ENCODE results near the gene NAT10. TPM values are rescaled to one million over a fixed set of nuclear protein-coding genes. Genes with fewer than 3 reads are reported as not detected.

The NAT10 gene
- total RNA-seq, 1 experiment from 2014 or later, result 91.4 TPM

GRCh38 chr11:34111722-34112270 lies 6.4 kb downstream of the NAT10 start:
- DNase-seq, result no peak
- Histone ChIP-seq H3K36me3 (ENCODE audit: control insufficient read depth, insufficient read depth, low read length) (peaks cover 4% of the 10 kb centered on the region), H3K4me3 (ENCODE audit: low read depth, low read length) (no peak overlapping the region), H3K4me1 (no peaks in the 10 kb centered on the region), H3K27me3 (replicated peaks; ENCODE audit: control insufficient read depth, insufficient read depth, low read length) (no peaks in the 10 kb centered on the region), H3K9me3 (no peaks in the 10 kb centered on the region)
- Mint-ChIP-seq H3K4me3 (ENCODE audit: unreplicated experiment) (no peak overlapping the region), H3K36me3 (ENCODE audit: insufficient read depth, unreplicated experiment) (peaks cover 93% of the 10 kb centered on the region), H3K27ac (ENCODE audit: unreplicated experiment) (no peak overlapping the region), H3K4me1 (ENCODE audit: low read depth, unreplicated experiment) (peaks cover 6% of the 10 kb centered on the region), H3K9me3 (ENCODE audit: unreplicated experiment) (no peaks in the 10 kb centered on the region), H3K27me3 (ENCODE audit: insufficient read depth, unreplicated experiment) (no peaks in the 10 kb centered on the region)
- ChIA-PET CTCF (no interaction called here), POLR2A (no interaction called here)
- no peak for TF ChIP-seq CTCF (IDR thresholded peaks at IDR 0.05; ENCODE audit: insufficient read depth in 1 of 2, low read depth in 1 of 2, low read length in 1 of 2, severe bottlenecking in 1 of 2, unreplicated experiment in 1 of 2)
- no TSS peak for BruUV-seq (replicated peaks)
- intact Hi-C loops (cut with micrococcal nuclease; ENCODE audit: unreplicated experiment), result no loop called here

- BruUV-seq (replicated peaks), result no TSS peak
- Mint-ChIP-seq H3K9me3 (ENCODE audit: unreplicated experiment) (no peaks in the 10 kb centered on the region), H3K27ac (ENCODE audit: unreplicated experiment) (no peak overlapping the region), H3K36me3 (ENCODE audit: insufficient read depth, unreplicated experiment) (peaks cover 98% of the 10 kb centered on the region), H3K4me1 (ENCODE audit: low read depth, unreplicated experiment) (peaks cover 6% of the 10 kb centered on the region), H3K27me3 (ENCODE audit: insufficient read depth, unreplicated experiment) (no peaks in the 10 kb centered on the region), H3K4me3 (ENCODE audit: unreplicated experiment) (no peak overlapping the region)
- intact Hi-C loops (cut with micrococcal nuclease; ENCODE audit: unreplicated experiment), result no loop called here
- no peak for DNase-seq
- TF ChIP-seq CTCF (IDR thresholded peaks at IDR 0.05; ENCODE audit: insufficient read depth in 1 of 2, low read depth in 1 of 2, low read length in 1 of 2, severe bottlenecking in 1 of 2, unreplicated experiment in 1 of 2), result no peak
- H3K36me3 ChIP-seq (ENCODE audit: control insufficient read depth, insufficient read depth, low read length), result peaks cover 8% of the 10 kb centered on the region
- H3K27me3 ChIP-seq (replicated peaks; ENCODE audit: control insufficient read depth, insufficient read depth, low read length), result no peaks in the 10 kb centered on the region
- no peak overlapping the region for H3K4me3 ChIP-seq (ENCODE audit: low read depth, low read length)
- POLR2A ChIA-PET, result no interaction called here
- CTCF ChIA-PET, result no interaction called here
- no peaks in the 10 kb centered on the region for H3K4me1 ChIP-seq
- no peaks in the 10 kb centered on the region for H3K9me3 ChIP-seq
Observed at GRCh38 chr11:34114014-34114413, 8.6 kb downstream of the NAT10 start.

GRCh38 chr11:34114471-34114870 lies 9.0 kb downstream of the NAT10 start:
- ChIA-PET CTCF (no interaction called here), POLR2A (no interaction called here)
- TF ChIP-seq CTCF (IDR thresholded peaks at IDR 0.05; ENCODE audit: insufficient read depth in 1 of 2, low read depth in 1 of 2, low read length in 1 of 2, severe bottlenecking in 1 of 2, unreplicated experiment in 1 of 2), result no peak
- Histone ChIP-seq H3K27me3 (replicated peaks; ENCODE audit: control insufficient read depth, insufficient read depth, low read length) (no peaks in the 10 kb centered on the region), H3K4me3 (ENCODE audit: low read depth, low read length) (no peak overlapping the region), H3K4me1 (no peaks in the 10 kb centered on the region), H3K36me3 (ENCODE audit: control insufficient read depth, insufficient read depth, low read length) (peaks cover 8% of the 10 kb centered on the region), H3K9me3 (no peaks in the 10 kb centered on the region)
- Mint-ChIP-seq H3K36me3 (ENCODE audit: insufficient read depth, unreplicated experiment) (peaks cover 95% of the 10 kb centered on the region), H3K4me1 (ENCODE audit: low read depth, unreplicated experiment) (peaks cover 6% of the 10 kb centered on the region), H3K27ac (ENCODE audit: unreplicated experiment) (no peak overlapping the region), H3K9me3 (ENCODE audit: unreplicated experiment) (no peaks in the 10 kb centered on the region), H3K27me3 (ENCODE audit: insufficient read depth, unreplicated experiment) (no peaks in the 10 kb centered on the region), H3K4me3 (ENCODE audit: unreplicated experiment) (no peak overlapping the region)
- no TSS peak for BruUV-seq (replicated peaks)
- DNase-seq, result no peak
- intact Hi-C loops (cut with micrococcal nuclease; ENCODE audit: unreplicated experiment), result no loop called here

Measured in Caco-2 (cell line).